Endothelial cell (in vitro differentiated cells): ENCODE data around the gene PEPD. TPM values are rescaled to one million over a fixed set of nuclear protein-coding genes. Genes with fewer than 3 reads are reported as not detected.

Experiments
- DNase-seq: peaks from one replicate; pipeline ENCODE4 v3.0.0; 2021; ENCODE audit warnings: low spot score
- H3K27ac Mint-ChIP-seq: one replicate; pipeline ENCODE4 v1.8.0; 2021; ENCODE audit warnings: mixed read lengths, inconsistent platforms; ENCODE audit not compliant: unreplicated experiment
- H3K27me3 Mint-ChIP-seq: one replicate; pipeline ENCODE4 v1.8.0; 2021; ENCODE audit warnings: mild to moderate bottlenecking, moderate library complexity, mixed read lengths, inconsistent platforms; ENCODE audit not compliant: unreplicated experiment
- H3K36me3 Mint-ChIP-seq: one replicate; pipeline ENCODE4 v1.8.0; 2021; ENCODE audit warnings: mild to moderate bottlenecking, low read depth, mixed read lengths, inconsistent platforms; ENCODE audit not compliant: unreplicated experiment
- H3K4me1 Mint-ChIP-seq: one replicate; pipeline ENCODE4 v1.8.0; 2021; ENCODE audit warnings: mild to moderate bottlenecking, mixed read lengths, inconsistent platforms; ENCODE audit not compliant: unreplicated experiment
- H3K4me3 Mint-ChIP-seq: one replicate; pipeline ENCODE4 v1.8.0; 2021; ENCODE audit warnings: mild to moderate bottlenecking, mixed read lengths, inconsistent platforms; ENCODE audit not compliant: unreplicated experiment
- H3K9me3 Mint-ChIP-seq: one replicate; pipeline ENCODE4 v1.8.0; 2021; ENCODE audit warnings: mixed read lengths, inconsistent platforms; ENCODE audit not compliant: unreplicated experiment
- CTCF ChIP-seq: fragments of 200-600 bp; sonication (generic); IDR thresholded peaks from one replicate; pipeline ENCODE4 v1.5.0; 2021; ENCODE audit warnings: antibody characterized with exemption; ENCODE audit not compliant: unreplicated experiment
- total RNA-seq: library from RNA; stranded (reverse); fragmentation: NEBNext Ultra II Directional; extraction: Animal tissue kit (Norgen Biotek cat#: 25700); gene quantifications from one replicate; pipeline ENCODE4 v1.2.1, GENCODE V29; 2021; ENCODE audit not compliant: unreplicated experiment

The PEPD gene
- total RNA-seq, 1 donor from 2014 or later: 40.5 TPM

DNA sequence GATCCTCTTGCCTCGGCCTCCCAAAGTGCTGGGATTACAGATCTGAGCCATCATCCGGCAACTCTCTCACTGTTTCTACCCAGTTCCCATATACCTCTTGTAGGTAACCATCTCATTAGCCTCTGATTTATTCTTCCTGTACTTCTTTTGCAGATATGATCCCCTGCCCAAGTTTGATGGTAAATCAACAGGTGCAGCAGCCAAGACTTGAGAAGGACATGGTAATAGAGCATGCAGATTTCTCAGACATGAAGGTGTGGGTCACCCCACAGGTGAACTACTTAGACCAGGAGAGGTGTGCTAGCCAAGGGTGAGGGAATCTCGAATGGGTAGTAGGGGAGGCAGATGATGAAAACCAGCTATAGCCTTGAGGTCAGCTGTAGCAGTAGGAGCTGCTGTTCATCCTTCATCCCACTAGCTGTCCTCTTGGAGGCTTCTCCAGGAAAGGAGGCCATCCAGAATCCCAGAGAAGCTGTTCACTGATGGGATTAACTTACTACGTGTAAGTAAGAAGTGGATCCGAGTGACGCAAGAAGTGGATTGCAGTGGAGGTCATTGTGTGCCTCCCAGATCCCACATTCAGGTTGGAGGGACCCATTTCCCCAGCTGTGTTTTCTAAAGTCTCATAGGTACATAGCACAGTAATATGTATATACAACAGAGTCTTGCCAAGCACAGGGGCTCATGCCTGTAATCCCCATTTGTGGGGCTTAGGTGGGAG lies 158.9 kb downstream of the PEPD start:
- Mint-ChIP-seq H3K9me3 (no peaks in the 10 kb centered on the region), H3K27ac (no peak overlapping the region), H3K4me3 (no peak overlapping the region), H3K27me3 (peaks cover 4% of the 10 kb centered on the region), H3K36me3 (no peaks in the 10 kb centered on the region), H3K4me1 (peaks cover 13% of the 10 kb centered on the region)
- no peak for DNase-seq
- TF ChIP-seq CTCF: no peak

GRCh38 chr19:33359581-33359980 lies 162.0 kb downstream of the PEPD start:
- H3K4me1 Mint-ChIP-seq: peaks cover 13% of the 10 kb centered on the region
- no peak overlapping the region for H3K4me3 Mint-ChIP-seq
- H3K27me3 Mint-ChIP-seq: peaks cover 4% of the 10 kb centered on the region
- no peak overlapping the region for H3K27ac Mint-ChIP-seq
- H3K9me3 Mint-ChIP-seq: peaks cover 6% of the 10 kb centered on the region
- DNase-seq: no peak
- no peak for TF ChIP-seq CTCF
- no peaks in the 10 kb centered on the region for H3K36me3 Mint-ChIP-seq

- peaks cover 2% of the 10 kb centered on the region for H3K27me3 Mint-ChIP-seq
These were observed 163.2 kb downstream of the PEPD start for GRCh38 chr19:33358408-33358807.

GRCh38 chr19:33357556-33357955 lies 164.0 kb downstream of the PEPD start:
- TF ChIP-seq CTCF: no peak
- Mint-ChIP-seq H3K4me3 (no peak overlapping the region), H3K36me3 (no peaks in the 10 kb centered on the region), H3K27ac (no peak overlapping the region), H3K4me1 (no peaks in the 10 kb centered on the region), H3K27me3 (peaks cover 2% of the 10 kb centered on the region), H3K9me3 (peaks cover 6% of the 10 kb centered on the region)
- no peak for DNase-seq

More at GRCh38 chr19:33358408-33358807, 163.2 kb downstream of the PEPD start:
- H3K4me1 Mint-ChIP-seq: peaks cover 3% of the 10 kb centered on the region
- no peak for DNase-seq
- no peaks in the 10 kb centered on the region for H3K36me3 Mint-ChIP-seq
- no peak for TF ChIP-seq CTCF
- H3K9me3 Mint-ChIP-seq: peaks cover 6% of the 10 kb centered on the region
- H3K4me3 Mint-ChIP-seq: no peak overlapping the region
- H3K27ac Mint-ChIP-seq: no peak overlapping the region

DNA sequence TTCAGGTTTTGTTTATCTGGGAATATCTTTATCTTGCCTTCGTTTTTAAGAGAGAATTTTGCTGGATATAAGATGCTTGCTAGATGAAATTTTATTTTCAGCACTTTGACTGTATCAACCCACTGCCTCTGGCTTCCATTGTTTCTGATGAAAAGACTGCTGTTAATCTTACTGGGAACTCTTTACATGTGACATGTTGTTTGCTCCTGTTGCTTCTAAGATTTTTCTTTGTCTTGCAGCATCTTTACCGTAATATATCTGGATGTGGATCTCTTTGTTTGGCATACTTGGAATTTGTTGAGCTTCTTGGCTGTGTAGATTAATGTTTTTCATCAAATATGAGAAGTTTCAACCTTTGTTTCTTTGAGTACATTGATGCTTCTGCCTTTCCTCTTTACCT lies 166.1 kb downstream of the PEPD start:
- H3K36me3 Mint-ChIP-seq: no peaks in the 10 kb centered on the region
- H3K27me3 Mint-ChIP-seq: no peaks in the 10 kb centered on the region
- no peak for TF ChIP-seq CTCF
- no peaks in the 10 kb centered on the region for H3K4me1 Mint-ChIP-seq
- DNase-seq: no peak
- H3K4me3 Mint-ChIP-seq: no peak overlapping the region
- H3K27ac Mint-ChIP-seq: no peak overlapping the region
- H3K9me3 Mint-ChIP-seq: peaks cover 6% of the 10 kb centered on the region
